ENCODE measurements around the gene ZBTB39. TPM values are rescaled to one million over a fixed set of nuclear protein-coding genes. Genes with fewer than 3 reads are reported as not detected.

The ZBTB39 gene
- total RNA-seq, 1 experiment from 2014 or later: 31.2 TPM

DNA sequence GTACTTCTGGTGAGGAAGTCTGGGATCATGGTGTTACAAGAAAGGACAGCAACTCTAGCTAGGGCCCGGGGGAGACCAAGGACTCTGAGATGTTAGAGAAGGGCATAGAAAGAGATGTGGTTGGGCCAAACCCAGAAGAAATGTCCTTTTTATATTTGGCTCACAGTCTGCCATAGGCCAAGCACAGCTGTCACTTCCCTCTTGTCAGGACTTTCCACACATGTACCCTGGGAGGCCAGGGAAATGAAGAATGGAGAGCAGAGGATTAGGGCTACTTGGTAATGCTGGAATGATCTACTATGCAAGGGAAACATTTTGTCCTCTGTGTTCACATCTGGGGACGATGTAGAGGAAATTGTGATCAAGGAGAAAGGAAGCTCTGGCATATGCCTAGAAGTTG is 34.4 kb upstream of the ZBTB39 start:
- Histone ChIP-seq H3K27me3 (ENCODE audit: insufficient read depth, low read length) (no peaks in the 10 kb centered on the region), H3K23ac (ENCODE audit: insufficient read length, low read depth, low read length) (no peak overlapping the region), H2BK12ac (ENCODE audit: insufficient read length, low read depth, low read length) (no peak overlapping the region), H2AK5ac (ENCODE audit: insufficient read length, low read length) (no peak overlapping the region), H3K27ac (ENCODE audit: insufficient read length, low read depth, low read length) (no peak overlapping the region), H3K56ac (ENCODE audit: insufficient read length, low read depth, low read length) (no peak overlapping the region), H2BK20ac (ENCODE audit: low read depth, low read length, poor library complexity, severe bottlenecking) (no peak overlapping the region), H3K9me3 (ENCODE audit: control insufficient read depth, low read depth, low read length) (no peaks in the 10 kb centered on the region), H3K79me1 (ENCODE audit: insufficient read depth, low read depth, low read length, poor library complexity, severe bottlenecking) (no peaks in the 10 kb centered on the region), H3K14ac (ENCODE audit: insufficient read depth, low read length) (no peak overlapping the region), H3K4ac (ENCODE audit: low read depth, low read length) (no peak overlapping the region), H2BK120ac (ENCODE audit: low read depth, low read length, poor library complexity, severe bottlenecking) (no peak overlapping the region), H3K9ac (ENCODE audit: extremely low read depth, insufficient read length, low read length) (no peak overlapping the region), H3K79me2 (ENCODE audit: insufficient read depth, low read length) (no peaks in the 10 kb centered on the region), H2AFZ (ENCODE audit: low read length) (no peak overlapping the region), H4K20me1 (ENCODE audit: control insufficient read depth, insufficient read depth, insufficient read length) (no peaks in the 10 kb centered on the region), H3K4me2 (ENCODE audit: insufficient read depth, insufficient read length, low read length) (no peak overlapping the region), H2BK15ac (ENCODE audit: low read depth, low read length) (no peak overlapping the region), H2BK5ac (ENCODE audit: insufficient read length, low read length) (no peak overlapping the region), H4K8ac (replicated peaks; ENCODE audit: insufficient read length, low read depth, low read length) (no peak overlapping the region), H3K4me1 (ENCODE audit: insufficient read depth, low read length) (no peaks in the 10 kb centered on the region), H4K5ac (ENCODE audit: insufficient read length, low read depth, low read length) (no peak overlapping the region), H3K23me2 (ENCODE audit: insufficient read length, low read depth, low read length, poor library complexity, severe bottlenecking) (no peaks in the 10 kb centered on the region), H4K91ac (ENCODE audit: insufficient read length, low read depth, low read length) (no peak overlapping the region), H3K18ac (ENCODE audit: insufficient read length, low read depth, low read length) (no peak overlapping the region), H3T11ph (ENCODE audit: low read length) (no peak overlapping the region)
- H3K27ac Mint-ChIP-seq: no peak overlapping the region
- H3K4me3 Mint-ChIP-seq: no peak overlapping the region
- no CpG with 5 or more reads among the region's 2 CpGs for WGBS (ENCODE audit: extremely low coverage, insufficient read length, low lambda C conversion rate)
- no peaks in the 10 kb centered on the region for H3K9me3 Mint-ChIP-seq
- DNase-seq: no peak
- H3K27me3 Mint-ChIP-seq (ENCODE audit: low read depth): peaks cover 8% of the 10 kb centered on the region
- peaks cover 7% of the 10 kb centered on the region in 2 experiments for H3K4me1 Mint-ChIP-seq
- H3K36me3 Mint-ChIP-seq (ENCODE audit: insufficient read depth in 1 of 3, low read depth in 3 of 3): peaks cover 0 to 2% (median 0%) of the 10 kb centered on the region in 3 experiments; a peak in 2 of 7 replicates
- TF ChIP-seq CTCF (conservative IDR thresholded peaks at IDR 0.05): no peak
